Neuron (in vitro differentiated cells): Measurements from ENCODE around the gene AAK1.
"Not testable (repeated sequence)": the region's sequence is repeated elsewhere in the genome, so short reads cannot be mapped to it uniquely, and the experiment has no call there.

Experiments
- H2AFZ ChIP-seq: one replicate; pipeline ENCODE4 v1.6.1; 2013; ENCODE audit warnings: low read depth, mild to moderate bottlenecking, inconsistent platforms, low read length, moderate library complexity
- H3K27me3 ChIP-seq: one replicate; pipeline ENCODE4 v1.6.1; 2013; ENCODE audit warnings: low read length; ENCODE audit not compliant: insufficient read depth
- H3K36me3 ChIP-seq: one replicate; pipeline ENCODE4 v1.6.1; 2013; ENCODE audit warnings: low read length; ENCODE audit not compliant: insufficient read depth
- H3K4me1 ChIP-seq: one replicate; pipeline ENCODE4 v1.6.1; 2013; ENCODE audit warnings: low read length; ENCODE audit not compliant: insufficient read depth
- H3K4me3 ChIP-seq: 2 replicates; pipeline ENCODE4 v1.5.1; 2013; ENCODE audit warnings: mild to moderate bottlenecking, low read length, moderate library complexity
- H3K9me3 ChIP-seq: one replicate; pipeline ENCODE4 v1.6.1; 2013; ENCODE audit warnings: low read length

AAK1 gene

DNA sequence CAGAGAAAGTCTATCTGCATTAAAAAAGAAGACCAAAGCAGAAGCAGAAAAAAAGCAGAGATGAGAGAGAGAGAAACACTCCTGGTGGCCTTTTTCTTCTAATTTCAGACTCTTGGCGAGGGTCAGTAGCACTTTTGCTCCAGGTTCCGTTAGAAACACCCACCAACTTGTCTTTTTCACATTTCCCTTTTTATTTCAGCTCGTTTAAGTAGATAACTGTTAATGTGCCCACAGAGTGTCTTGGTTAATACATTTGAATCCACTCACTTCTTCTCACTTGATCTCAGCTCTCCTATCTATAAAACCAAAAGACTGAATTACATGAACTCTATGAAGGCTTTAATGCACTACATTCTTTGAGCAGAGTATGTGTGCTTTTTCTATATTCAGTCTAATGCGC lies 63.1 kb downstream of the AAK1 start:
- H3K4me1 ChIP-seq = peaks cover 14% of the 10 kb centered on the region
- no peaks in the 10 kb centered on the region for H3K27me3 ChIP-seq
- no peaks in the 10 kb centered on the region for H3K9me3 ChIP-seq
- H3K36me3 ChIP-seq = no peaks in the 10 kb centered on the region
- no peak overlapping the region for H3K4me3 ChIP-seq
- H2AFZ ChIP-seq = no peak overlapping the region

DNA sequence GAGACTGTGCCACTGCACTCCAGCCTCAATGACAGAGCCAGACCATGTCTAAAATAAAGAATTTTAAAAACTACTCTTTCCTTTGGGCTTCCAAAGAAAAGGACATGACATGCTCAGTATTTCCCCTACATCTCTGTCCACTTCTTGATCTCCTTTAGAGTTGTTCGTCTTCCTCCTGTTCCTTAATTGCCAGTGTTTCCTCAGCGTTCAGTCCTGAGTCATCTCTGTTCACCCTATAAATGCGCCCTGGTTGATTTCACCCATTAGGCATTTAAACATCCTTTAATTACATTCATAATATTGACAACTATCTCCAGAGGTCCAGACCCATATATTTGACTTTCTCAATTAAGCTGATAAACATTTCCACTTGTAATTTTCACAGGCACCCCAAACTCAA lies 64.0 kb downstream of the AAK1 start:
- Histone ChIP-seq H3K27me3 (no peaks in the 10 kb centered on the region), H3K4me3 (no peak overlapping the region), H3K4me1 (peaks cover 14% of the 10 kb centered on the region), H2AFZ (no peak overlapping the region), H3K9me3 (no peaks in the 10 kb centered on the region), H3K36me3 (no peaks in the 10 kb centered on the region)

DNA sequence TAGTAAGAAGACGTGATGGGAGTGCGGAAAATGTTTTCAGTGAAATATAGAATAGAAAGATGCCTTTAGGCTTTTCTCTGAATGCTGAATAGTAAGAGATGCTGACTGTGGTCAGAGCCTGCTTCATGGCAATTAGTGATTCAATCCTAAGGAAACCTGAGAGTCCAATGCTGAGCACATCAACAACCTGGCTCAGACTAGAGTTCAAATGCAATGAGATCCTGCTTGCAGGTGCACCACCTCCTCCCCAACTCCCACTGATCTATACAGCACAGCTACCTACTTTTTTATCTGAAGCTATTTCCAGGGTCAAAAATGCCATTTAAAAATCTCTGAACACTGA lies 65.4 kb downstream of the AAK1 start:
- H3K9me3 ChIP-seq = no peaks in the 10 kb centered on the region
- H3K4me1 ChIP-seq = peaks cover 14% of the 10 kb centered on the region
- H2AFZ ChIP-seq = no peak overlapping the region
- H3K4me3 ChIP-seq = no peak overlapping the region
- H3K36me3 ChIP-seq = no peaks in the 10 kb centered on the region
- H3K27me3 ChIP-seq = no peaks in the 10 kb centered on the region

DNA sequence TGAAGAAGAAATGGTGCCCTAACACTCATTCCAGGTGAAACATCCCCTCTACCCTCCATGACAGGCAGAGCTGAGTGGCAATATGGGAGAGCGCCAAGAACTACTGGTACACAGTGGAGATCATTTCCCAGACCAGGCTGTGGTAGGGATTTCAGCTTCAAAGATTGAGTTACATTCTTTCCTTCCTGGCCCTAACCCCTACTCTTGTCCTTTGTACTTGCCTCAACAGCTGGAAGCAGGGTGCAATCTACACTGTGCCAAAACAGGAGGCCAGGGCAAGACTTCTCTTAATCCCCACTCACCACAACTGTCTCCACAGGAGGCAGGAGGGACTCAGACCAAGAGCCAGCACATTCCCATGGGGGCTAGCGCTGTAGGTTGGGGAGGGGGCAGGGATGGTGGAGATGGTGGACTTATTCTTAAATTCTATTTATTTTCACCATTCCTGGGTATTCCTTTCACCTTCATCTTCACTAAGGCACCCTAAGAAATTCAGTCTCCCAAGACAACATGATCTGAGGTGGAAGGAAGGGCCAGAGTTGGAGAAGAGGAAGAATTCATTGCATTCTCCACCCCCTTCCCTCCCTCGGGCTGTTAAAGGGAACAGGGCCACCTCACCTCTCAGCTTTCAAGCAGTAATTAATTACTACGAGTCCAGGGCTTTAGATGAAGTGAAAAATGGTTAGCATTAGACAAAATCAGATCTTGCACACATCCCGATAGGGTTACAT lies 65.9 kb downstream of the AAK1 start:
- Histone ChIP-seq H2AFZ (no peak overlapping the region), H3K4me3 (no peak overlapping the region), H3K9me3 (no peaks in the 10 kb centered on the region), H3K36me3 (no peaks in the 10 kb centered on the region), H3K27me3 (no peaks in the 10 kb centered on the region), H3K4me1 (peaks cover 14% of the 10 kb centered on the region)

DNA sequence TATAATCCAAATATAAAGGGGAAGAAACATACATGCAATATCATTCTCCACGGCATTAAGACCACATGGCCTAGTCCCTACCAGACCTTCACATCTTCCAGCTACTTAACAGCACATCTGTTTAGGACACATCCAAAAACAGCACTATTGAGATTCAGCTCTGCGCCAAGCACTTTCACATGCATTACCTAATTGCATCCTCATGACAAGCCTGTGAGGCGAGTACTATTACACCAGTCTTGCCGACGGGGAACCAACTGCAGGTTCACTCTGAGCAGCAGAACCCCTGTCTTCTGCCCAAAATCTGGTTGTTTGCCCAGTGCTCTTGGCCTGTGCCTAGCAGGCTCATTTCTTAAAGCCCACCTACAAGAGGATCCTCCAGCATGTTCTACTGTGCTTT lies 66.7 kb downstream of the AAK1 start:
- Histone ChIP-seq H3K9me3 (no peaks in the 10 kb centered on the region), H3K4me3 (no peak overlapping the region), H3K4me1 (peaks cover 11% of the 10 kb centered on the region), H3K27me3 (no peaks in the 10 kb centered on the region), H3K36me3 (no peaks in the 10 kb centered on the region), H2AFZ (no peak overlapping the region)

DNA sequence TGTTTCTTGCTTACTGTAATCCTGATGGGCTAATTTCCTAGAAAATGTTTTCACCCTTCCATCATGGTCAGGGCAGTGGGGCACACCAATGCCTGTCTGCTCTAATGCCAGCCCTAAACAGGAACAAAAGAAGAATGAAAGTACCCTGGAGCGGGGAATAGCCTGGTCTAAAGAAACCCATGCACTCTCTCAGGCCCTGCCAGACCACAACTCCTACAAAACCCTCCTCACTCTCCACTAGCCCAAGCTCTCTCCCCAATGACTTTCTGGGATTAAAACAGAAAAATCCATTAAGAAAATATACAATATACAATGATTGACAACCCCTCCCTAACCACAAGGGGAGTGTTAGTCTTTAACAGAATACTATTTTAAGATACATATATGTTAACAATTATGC lies 67.6 kb downstream of the AAK1 start:
- Histone ChIP-seq H3K9me3 (no peaks in the 10 kb centered on the region), H2AFZ (no peak overlapping the region), H3K27me3 (no peaks in the 10 kb centered on the region), H3K4me3 (no peak overlapping the region), H3K4me1 (peaks cover 7% of the 10 kb centered on the region), H3K36me3 (no peaks in the 10 kb centered on the region)

DNA sequence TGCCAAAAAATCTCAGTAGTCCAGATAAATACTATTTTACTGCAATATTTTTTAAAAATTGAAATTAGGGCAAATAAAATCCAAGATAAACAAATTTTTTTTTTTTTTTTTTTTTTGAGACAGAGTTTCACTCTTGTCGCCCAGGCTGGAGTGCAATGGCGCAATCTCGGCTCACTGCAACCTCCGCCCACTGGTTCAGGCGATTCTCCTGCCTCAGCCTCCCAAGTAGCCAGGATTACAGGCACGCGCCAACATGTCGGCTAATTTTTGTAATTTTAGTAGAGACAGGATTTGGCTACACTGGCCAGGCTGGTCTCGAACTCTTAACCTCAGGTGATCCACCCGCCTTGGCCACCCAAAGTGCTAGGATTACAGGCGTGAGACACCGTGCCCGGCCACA lies 68.2 kb downstream of the AAK1 start:
- not testable (repeated sequence) for H3K36me3 ChIP-seq, H3K27me3 ChIP-seq, H3K9me3 ChIP-seq, H3K4me3 ChIP-seq, H3K4me1 ChIP-seq, H2AFZ ChIP-seq

DNA sequence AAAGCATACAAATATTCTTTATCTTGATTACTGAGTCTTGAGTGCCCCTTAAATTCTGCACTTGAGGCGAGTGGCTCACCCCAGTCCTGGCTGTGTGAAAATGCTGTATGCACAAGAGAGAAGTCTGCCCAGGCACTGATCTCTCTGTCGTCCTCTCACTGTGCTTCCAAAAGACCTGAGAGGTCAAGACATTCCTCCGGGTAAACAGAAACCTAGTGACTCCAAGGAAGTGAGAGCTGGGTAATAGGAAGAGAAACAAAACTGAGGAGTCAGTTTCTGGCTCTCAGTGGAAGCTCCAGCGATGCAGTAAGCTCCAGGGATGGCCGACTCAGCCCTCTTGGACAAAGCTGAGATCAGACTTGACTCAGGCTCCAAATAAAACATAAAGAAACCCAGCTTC lies 70.9 kb downstream of the AAK1 start:
- H3K4me1 ChIP-seq = no peaks in the 10 kb centered on the region

DNA sequence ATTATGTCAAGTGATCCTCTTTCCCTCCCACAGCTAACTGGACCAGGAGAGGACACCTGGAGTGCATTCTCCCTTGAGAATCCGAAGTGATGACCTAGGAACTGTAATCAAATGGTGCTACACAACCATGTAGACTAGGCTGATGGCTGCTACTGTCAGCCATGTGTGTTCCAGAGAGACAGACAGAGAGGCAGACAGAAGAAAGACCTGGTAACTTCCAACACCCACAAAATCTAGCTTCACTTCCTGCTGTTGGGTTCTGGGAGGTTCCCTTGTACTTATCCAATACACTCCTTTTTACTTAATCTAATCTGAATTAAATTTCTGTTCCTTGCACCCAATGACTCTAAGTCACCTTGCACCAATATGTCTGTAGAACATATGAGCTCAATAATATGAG lies 72.3 kb downstream of the AAK1 start:
- Histone ChIP-seq H3K9me3 (no peaks in the 10 kb centered on the region), H3K4me3 (no peak overlapping the region), H3K27me3 (no peaks in the 10 kb centered on the region), H3K36me3 (no peaks in the 10 kb centered on the region), H3K4me1 (no peaks in the 10 kb centered on the region), H2AFZ (no peak overlapping the region)

More for the DNA sequence above, 70.9 kb downstream of the AAK1 start:
- Histone ChIP-seq H3K27me3 (no peaks in the 10 kb centered on the region), H3K36me3 (no peaks in the 10 kb centered on the region), H2AFZ (no peak overlapping the region), H3K9me3 (no peaks in the 10 kb centered on the region), H3K4me3 (no peak overlapping the region)

DNA sequence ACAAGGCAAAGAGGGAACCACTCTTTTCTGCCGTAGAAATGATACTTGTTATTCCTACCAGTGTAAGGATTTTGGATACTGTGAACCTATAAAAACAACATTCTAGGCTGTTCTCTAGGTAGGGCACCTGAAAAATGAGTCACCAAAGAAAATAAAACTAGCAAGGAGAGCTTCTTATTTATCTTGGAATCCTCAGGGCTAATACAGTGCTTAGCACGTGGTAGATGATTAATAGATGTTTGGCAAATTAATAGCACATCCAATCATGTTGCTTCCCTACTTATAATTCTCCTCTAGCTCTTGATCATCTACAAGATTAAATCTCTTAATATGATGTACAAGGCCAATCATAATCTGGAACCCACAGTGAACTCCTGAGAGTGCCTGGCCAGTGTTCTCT lies 73.1 kb downstream of the AAK1 start:
- H3K9me3 ChIP-seq = no peaks in the 10 kb centered on the region
- no peaks in the 10 kb centered on the region for H3K27me3 ChIP-seq
- H3K36me3 ChIP-seq = no peaks in the 10 kb centered on the region
- H3K4me1 ChIP-seq = no peaks in the 10 kb centered on the region
- H3K4me3 ChIP-seq = no peak overlapping the region
- no peak overlapping the region for H2AFZ ChIP-seq

DNA sequence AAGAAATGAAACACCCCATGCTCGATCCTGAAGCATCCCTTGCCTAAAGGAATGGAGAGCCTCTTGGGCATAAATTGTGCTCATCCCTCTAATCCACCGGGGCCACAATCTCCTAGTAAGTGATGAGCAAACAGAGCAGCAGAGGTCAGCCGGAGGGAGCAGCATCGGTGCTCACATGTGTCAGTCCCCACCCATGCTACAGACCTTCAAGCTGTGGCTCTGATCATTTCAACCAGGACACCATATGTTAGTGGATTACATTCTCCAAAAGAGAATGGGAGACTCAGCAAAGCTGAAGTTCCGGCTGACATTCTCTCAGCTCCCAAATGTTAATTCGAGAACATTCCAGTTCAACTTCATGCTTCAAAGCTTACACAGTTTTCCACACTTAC lies 75.6 kb downstream of the AAK1 start:
- Histone ChIP-seq H3K4me1 (no peaks in the 10 kb centered on the region), H3K36me3 (no peaks in the 10 kb centered on the region), H3K9me3 (no peaks in the 10 kb centered on the region), H2AFZ (no peak overlapping the region), H3K27me3 (no peaks in the 10 kb centered on the region), H3K4me3 (no peak overlapping the region)

DNA sequence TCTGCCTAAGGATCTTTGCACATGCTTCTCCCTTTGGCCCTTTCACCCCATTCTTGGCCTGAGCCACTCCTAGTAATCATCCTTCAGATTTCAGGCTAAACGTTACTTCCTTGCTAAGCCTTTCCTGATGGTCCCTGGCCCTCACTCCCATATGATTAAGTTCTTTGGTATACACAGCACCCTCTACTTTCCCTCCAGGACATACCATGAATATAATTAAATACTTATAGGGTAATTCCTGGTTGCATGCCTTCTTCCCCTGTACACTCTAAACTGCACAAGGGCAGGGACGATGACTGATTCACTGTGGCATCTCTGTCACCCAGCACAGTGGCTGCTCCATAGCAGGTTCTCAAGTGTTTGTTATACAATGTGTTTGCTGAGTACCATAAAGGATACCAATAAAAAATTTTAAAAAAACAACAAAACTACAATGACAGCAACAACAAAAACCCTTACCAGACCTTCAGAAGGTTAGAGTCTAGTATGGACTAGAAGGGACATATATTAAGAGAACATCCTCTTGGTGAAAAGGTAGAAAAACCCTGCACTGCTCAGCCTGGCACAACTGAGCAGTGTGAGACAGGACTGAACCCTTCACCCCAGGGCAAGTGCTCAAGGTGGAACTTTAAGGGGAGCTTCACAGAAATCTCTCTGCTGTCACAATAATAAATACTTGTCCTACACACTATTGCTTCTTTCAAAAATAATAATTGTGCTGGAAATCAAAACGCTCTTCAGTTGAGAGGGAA lies 76.2 kb downstream of the AAK1 start:
- no peak overlapping the region for H2AFZ ChIP-seq
- H3K27me3 ChIP-seq = no peaks in the 10 kb centered on the region
- H3K4me1 ChIP-seq = no peaks in the 10 kb centered on the region
- H3K36me3 ChIP-seq = no peaks in the 10 kb centered on the region
- H3K9me3 ChIP-seq = no peaks in the 10 kb centered on the region
- H3K4me3 ChIP-seq = no peak overlapping the region

DNA sequence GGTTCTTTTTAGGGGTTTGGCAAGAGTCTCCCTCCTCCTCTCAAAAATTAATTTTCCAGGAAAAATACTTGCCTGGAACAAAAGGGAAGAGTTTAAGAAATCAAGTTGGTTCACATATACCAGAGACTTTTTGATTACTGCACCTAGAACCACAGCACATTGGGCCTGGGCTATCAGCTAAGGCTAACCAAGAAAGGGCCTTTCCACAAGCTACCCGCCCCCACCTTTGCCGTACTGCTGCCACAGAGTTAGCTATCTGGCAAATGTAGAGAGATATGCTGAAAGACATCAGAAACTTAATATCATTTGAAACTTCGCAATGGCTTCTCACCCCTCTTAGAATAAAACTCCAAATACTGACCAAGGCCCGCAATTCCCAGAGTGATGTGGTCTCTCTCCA lies 76.9 kb downstream of the AAK1 start:
- no peaks in the 10 kb centered on the region for H3K4me1 ChIP-seq
- no peaks in the 10 kb centered on the region for H3K36me3 ChIP-seq
- H3K27me3 ChIP-seq = no peaks in the 10 kb centered on the region
- no peak overlapping the region for H3K4me3 ChIP-seq
- H2AFZ ChIP-seq = no peak overlapping the region
- H3K9me3 ChIP-seq = no peaks in the 10 kb centered on the region

DNA sequence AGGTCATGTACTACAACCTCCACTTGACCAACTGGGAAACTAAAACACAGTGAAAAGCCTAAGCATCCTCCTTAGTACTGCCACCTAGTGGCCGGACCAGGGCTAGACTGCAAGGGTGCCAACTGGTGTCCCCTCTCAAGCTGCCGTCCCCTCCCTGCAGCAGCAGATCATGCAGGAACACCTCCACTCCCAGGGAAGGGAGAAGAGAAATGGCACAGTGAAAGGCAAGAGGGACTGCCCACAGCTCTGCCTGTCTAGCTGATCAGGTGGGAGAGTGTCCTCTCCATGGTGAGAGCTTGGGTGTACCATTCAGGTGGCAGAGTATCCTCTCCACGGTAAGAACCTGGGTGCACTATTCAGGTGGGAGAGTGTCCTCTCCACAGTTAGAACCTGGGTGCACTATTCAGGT lies 78.1 kb downstream of the AAK1 start:
- Histone ChIP-seq H3K9me3 (no peaks in the 10 kb centered on the region), H3K4me3 (no peak overlapping the region), H2AFZ (no peak overlapping the region), H3K36me3 (no peaks in the 10 kb centered on the region), H3K27me3 (no peaks in the 10 kb centered on the region), H3K4me1 (no peaks in the 10 kb centered on the region)
